Bone marrow (tissue), 2 donors: ENCODE results near the gene FAM89A.
"Not testable (repeated sequence)": the region's sequence is repeated elsewhere in the genome, so short reads cannot be mapped to it uniquely, and the experiment has no call there.

Source experiments
- DNase-seq, 2 donors: peaks; one replicate each; lab custom pipeline; 2025; lab: John Stamatoyannopoulos, UW

The FAM89A gene

DNA sequence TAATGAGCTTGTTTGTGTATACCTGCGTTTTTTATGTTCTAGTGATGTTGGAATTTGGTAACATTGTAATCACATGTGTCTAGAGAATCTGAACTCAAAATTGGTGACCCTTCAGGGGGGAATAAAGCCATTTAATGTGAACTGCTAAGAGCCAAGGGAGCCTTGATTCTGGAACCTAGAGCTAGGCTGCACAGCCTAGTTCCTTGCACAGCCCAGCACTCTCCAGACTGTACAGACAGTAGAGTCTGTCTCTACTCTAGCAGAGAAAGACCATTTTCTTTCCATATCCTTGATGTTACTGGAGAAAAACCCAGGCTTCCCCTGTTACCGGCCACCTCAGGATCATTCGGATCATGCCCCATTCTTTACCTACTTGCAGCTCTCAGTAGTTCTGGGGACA lies 52.6 kb downstream of the FAM89A start:
- no peak for DNase-seq

DNA sequence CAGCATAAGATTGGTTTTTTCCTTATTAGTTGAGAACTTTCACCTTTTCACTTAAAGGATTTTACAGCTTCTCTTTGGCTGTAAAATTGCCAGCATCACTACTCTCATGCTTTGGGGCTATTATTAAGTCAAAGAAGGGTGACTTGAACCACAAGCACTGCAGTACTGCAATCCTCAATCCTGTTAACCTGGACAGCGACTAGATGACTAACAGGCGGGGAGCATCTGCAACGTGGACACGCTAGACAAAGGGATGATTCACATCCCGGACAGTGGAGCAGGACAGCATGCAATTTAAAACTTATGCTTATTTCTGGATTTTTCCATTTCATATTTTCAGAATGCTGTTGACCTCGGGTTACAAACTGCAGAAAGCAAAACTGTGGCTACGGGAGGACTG lies 53.1 kb downstream of the FAM89A start:
- DNase-seq, result no peak

DNA sequence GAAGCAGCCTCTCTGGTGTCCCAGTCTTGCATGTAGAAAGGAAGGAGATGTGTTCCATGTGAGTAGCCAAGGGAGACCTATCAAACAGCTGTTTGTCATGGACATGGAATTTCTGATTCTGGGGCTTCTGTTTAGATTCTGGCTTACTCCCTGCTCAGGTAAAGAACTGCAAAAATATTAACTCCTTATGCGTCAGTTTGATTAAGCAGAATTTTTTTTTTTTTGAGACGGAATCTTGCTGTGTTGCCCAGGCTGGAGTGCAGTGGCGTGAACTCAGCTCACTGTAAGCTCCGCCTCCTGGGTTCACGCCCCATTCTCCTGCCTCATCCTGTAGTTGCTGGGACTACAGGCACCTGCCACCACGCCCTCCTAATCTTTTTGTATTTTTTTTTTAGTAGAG lies 54.3 kb downstream of the FAM89A start:
- no peak for DNase-seq

DNA sequence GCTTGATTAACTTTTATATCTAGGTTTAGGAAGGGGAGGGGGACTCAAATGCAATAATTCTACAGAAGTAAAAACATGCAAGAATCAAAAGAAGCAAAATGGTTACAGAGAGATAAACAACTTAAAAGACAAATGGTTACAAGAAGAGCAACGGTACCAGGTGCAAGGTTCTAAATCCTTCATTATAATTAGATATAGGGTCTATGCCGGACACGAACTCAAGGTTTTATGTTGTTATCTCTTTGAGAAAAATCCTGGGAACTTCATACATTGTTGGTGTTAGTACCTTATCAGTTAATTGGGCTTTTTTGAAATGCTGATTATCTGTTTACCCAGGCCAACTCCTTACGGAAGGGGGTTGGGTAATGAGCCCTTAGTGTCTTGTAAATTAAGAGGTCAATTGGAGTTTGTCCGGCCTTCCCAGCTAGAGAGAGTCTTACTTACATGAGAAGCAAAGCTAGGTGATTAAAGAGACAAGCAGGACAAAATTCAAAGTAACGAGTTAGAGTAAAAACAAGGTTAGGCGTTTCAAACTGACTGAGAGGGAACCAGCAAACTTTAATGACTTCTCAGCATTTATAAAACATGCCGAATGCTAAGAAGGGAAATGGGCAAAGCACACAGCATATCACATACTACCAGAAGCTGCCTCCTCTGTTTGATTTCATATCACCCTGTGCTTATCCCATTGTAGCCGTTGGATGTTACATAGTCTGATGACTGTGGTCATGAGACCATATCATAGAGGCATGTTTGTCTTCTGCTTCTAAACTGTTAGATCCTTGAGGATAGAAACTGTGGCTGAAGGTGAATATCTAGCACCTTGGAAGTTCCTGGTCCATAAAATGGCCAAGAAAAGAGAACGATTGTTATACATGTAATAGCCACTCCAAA lies 55.2 kb downstream of the FAM89A start:
- not testable (repeated sequence) for DNase-seq

DNA sequence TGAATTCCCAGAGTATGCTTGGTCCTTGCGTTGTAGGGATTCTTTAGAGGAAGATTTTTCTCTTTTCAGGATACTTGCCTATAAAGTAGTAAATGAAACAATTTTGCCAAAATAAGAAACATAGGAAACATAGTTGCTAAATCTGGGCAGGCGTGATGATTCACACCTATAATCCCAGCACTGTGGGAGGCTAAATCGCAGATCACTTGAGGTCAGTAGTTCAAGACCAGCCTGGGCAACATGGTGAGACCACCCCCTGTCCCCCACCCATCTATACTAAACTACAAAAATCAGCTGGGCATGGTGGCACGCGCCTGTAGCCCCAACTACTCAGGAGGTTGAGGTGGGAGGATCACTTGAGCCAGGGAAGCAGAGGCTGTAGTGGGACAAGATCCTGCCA lies 56.2 kb downstream of the FAM89A start:
- no peak for DNase-seq

DNA sequence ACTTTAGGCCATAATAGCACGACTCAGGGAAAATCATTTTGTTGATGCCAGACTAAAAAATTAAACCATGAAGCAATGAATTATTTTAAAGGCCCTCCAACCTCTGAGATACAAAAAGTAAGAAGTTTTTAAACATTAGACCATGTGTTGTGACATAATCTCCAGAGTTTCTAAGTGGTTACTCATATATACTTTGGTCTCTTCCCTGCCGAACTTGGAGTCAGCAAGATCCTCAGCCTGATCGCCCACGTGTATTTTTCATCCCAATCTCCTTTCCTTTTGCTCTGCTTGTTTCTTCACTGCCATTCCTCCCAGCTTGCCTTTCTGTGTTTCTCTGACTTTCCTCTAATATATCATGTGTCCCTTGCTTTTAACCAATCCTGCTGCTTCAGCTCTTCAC lies 57.4 kb downstream of the FAM89A start:
- DNase-seq, result no peak

DNA sequence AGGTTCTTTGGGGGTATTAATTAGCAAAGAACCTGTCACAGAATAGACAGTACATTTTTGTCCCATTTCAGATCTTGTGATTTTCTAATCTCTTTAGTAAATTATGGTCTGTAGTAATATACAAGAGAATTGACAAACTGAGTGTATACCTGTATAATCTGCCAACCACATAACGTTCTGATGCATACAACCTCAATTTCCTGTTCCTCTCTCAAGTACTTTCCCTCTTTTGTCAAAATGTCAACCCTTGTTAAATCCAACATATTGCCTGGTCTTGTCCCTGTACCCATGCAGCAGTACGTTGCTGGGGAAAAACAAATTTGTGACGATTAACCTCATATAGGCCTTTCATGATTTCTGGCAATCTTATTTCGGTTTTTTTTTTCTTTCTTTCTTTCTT lies 60.1 kb downstream of the FAM89A start:
- no peak for DNase-seq

DNA sequence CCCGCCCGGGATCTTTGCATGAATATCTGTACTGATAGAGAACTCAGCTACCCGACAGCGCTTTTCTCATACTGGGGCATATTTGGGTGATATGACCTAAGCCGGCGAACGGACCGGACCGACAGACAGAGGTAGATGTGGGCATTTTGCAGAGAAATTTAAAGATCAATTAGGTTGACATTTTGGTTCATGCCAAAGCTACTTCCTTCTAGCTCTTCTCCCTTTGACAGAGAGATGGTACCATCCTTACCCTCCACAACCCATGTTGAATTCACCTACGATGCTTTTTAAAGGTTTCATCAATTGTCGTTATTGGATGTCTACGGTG lies 60.7 kb downstream of the FAM89A start:
- DNase-seq, result no peak

DNA sequence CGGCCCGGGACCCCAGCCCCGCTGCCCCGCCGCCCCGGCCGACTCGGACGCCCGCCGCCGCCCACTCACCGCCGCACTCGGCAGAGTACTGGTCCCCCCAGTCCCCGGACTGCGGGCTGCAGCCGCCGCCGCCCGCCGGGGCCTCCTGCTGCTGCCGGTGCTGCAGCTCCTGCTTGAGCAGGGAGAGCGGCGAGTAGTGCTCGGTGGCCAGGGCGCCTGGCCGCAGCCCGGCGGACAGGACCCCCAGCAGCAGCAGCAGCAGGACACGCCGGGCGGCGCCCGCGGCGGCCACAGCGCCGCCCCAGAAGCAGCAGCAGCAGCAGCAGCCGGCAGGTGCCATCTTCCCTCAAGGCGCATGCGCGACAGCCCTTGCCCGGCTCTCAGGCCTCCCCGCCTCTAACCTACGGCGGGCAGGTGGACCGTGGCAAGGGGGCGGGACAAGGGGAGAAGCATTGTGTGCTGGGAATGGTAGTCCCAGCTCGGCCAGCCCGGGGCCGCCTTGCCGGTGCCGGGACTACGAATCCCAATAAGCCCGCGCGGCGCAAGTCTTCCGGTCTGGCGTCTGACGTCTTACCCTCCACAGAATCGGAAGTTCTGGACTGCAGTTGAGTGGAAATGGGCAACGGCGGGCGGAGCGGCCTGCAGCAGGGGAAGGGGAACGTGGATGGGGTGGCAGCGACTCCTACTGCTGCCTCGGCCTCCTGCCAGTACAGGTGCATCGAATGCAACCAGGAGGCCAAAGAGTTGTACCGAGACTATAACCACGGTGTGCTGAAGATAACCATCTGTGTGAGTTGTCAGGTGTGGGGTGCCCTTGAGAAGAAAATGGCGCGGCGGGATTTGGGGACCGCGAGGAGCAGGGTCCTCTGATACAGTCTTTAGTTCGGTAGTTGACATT lies 61.3 kb downstream of the FAM89A start, which contains the start of the genes ARV1 and TTC13:
TSS of gene ARV1 (plus strand) at position 604 of the 898 bp plus-strand sequence. CDS start at position 616, 12 bp downstream.
TSS of gene TTC13 (minus strand) at position 371 of the 898 bp plus-strand sequence. CDS start at position 340, 31 bp downstream.
- DNase-seq, result peak; percentile 79 to 90

DNA sequence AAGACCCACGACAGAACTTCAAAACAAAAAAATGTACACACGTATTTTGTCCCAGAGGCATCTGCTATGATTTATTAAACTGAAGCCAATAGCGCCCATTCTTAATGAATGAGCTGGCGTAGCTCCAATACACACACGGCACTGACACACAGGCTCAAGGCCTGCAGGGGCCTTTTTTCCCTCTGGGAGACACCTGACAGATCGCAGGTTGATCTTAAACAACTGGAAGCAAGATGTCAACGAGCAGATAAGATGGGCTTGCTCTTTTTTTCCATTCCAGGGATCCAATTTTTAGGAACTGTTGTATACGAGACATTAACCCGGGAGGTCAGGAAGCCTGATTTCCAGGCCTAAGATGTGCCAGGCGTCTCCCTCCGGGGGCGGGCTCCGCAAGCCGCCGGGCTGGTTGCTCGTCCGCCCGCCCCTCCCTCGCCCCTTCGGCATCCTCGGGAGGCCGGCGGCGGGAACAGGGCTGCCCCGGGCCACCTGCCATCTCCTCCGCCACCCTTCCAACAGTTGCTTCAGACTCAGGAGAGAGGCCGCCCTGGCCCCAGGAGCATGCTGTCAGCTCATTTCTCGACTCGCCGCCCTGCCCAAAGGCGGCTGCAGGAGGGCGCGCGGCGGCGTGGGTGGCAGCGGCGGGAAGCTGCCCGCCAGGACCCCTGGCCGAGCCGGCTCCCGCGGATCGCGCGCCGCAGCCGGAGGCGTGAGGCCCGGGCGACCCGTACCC lies 62.1 kb downstream of the FAM89A start:
- DNase-seq, result peak in 1 of 2 donors; percentile 13

DNA sequence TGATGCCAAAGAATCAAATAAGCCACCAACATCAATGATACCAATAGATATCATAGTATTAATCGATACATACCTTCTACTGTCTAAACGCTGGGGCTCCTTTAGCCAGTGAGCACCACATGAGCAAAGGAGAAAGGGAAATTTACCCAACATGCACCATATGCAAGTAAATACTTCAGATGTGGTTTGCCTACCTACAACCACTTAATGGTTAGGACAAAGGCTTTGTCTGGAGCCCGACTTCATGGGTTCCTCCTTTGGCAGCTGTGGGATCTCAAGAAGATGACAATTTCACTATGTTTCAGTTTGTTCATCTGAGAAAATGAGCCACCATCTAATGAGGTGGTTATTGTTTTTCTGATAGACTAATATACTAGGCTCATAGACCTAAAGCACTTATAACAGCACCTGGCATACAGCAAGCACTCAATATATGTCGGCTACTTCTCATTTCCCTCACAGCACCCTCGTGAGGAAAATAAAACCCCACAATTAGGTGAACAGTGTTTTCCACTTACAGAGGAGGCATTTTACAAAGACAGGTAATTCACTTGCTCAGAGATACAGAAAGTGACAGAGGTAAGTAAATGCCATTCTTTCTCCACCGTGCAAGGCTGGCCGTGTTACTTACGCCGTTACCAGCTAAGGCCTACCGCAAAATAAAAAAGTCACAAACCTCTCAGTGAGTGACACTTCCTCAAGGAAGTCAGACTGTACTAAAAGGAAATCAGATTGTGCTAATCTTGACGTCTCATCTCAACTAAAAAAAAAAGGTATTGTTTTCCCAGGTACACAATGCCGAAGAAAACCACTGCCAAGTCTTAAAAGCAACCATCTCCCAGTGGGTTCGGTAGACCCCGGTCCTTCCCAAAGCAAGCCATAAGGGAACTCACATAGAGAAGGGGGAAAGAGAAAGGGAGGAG lies 63.0 kb downstream of the FAM89A start:
- peak in 1 of 2 donors; percentile 21 for DNase-seq

DNA sequence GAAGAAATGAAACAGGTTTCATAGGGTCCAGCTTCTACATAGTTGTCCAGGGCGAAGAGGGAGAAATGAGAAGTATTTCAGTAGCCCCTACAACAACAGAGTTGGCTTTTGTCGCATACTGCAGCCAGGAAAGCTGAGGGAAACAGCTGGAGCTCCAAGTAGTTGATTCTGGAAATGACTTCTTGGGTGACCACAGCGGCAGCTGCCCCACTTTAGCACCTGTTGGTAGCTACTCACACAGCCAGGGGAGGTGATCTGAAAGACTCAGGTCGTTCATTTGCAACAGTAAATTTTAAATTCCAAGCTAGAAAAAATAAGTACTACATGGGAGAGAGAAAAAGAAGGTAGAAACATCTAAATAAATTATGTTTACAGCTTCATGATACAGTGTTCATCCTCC lies 63.7 kb downstream of the FAM89A start:
- no peak for DNase-seq

DNA sequence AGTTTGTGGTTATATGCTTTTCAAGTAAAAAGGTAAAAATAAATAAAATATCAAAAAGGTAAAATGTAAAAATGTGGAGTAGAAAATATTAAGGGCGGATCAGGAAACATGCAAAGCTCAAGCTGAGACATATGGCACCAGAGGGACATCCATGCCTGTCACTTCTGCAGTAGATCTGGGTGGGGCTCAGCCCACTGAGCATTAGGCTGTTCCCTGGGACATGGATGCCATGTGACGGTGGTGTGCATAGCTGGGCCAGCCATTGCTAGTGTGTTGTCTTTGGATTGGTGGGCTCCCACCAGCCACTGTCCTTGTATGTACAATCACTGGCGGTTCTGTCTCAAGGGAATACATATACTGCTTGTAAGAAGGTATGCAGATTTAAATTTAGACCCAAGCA lies 64.4 kb downstream of the FAM89A start:
- DNase-seq, result no peak

DNA sequence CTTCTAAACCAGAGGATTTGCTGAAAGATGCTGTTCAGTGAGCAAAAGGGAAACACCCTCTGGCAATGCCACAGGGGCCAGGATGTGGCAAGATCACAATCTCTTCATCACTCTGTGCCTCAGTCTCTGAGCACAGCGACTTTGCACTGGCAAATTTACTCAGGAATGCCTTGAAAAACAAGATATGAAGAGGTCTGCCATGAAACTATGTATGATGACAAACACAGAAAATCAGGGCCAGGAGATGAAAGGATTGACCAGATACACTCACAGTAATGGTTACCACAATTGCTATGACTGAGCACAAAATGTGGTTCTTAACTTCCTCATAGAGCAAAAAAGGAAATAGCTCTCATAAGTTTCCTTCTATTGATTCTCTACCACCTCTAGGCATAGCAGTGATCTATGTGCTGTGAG lies 67.2 kb downstream of the FAM89A start:
- DNase-seq, result peak in 1 of 2 donors; percentile 68

DNA sequence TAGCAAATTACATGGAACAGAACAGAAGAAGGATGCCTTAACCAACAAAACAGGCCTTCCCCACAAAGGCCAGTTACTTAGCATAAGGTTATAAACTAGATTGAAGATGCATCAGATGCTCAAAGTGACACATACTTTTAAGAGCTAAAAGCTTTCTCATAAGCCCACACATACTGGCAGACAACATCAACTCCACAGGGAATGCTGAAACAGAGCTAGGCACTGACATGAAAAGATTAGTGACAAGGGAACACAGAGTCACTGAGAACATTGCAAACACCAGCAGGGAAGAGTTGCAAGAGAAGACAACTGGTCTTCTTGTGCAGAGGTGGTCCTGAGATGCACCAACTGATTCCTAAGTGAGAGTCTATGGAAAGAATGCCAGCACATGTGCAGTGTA lies 68.3 kb downstream of the FAM89A start:
- no peak for DNase-seq

DNA sequence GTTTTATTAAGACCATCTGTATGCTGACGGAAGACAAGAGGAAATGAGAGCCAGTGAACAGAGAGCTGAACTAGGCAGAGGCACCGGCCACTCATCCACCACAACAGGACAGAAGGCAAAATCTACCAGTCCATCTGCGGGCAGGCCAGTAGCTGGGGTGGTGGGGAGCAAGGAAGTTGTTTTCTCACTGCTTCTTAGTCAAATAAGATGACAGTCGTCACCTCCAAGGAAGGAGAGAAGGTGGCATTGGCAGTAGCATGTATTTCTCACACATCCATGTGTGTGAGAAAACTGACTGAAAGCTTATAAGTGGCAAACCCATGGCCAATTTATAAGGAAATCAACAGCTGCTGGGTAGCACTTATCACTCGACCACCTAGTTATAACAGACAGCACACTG lies 69.6 kb downstream of the FAM89A start:
- DNase-seq, result no peak
